GM19240 (cell line): ENCODE data around the gene NCKIPSD.

Experiments
- DNase-seq: peaks from one replicate; pipeline ENCODE4 v3.0.0; 2011; ENCODE audit warnings: low spot score; ENCODE audit not compliant: insufficient read length

The NCKIPSD gene

GRCh38 chr3:48623851-48624547 lies 61.7 kb downstream of the NCKIPSD start:
- no peak for DNase-seq
